Measurements from ENCODE around the gene CDON. TPM values are rescaled to one million over a fixed set of nuclear protein-coding genes. Genes with fewer than 3 reads are reported as not detected.

Gene CDON
- total RNA-seq, 1 experiment from 2014 or later: 10.1 TPM

DNA sequence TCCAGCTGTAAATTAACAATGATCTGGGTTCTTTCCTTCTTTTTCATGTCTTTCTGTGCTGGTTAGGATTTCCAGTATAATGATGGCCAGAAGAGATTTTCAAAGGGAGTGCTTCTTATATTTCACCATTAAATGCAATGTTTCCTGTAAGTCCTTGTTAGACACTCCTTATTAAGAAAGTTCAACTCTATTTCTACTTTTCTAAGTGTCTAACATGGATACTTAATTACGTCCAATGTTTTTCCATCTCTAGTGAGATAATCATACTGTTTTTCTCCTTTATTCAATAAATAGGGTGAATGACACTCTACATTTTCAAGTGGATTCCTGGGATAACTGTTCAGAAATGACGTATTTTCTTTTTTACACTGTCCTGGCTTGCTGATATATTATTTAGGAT is 49.8 kb downstream of the CDON start:
- H3K79me2 ChIP-seq (ENCODE audit: low read length): no peaks in the 10 kb centered on the region
- H3K36me3 ChIP-seq (ENCODE audit: low read depth, low read length): no peaks in the 10 kb centered on the region
- no peak overlapping the region for H3K27ac ChIP-seq (ENCODE audit: low read length)
- no TSS peak for BruUV-seq (replicated peaks)
- DNase-seq (no peak), ATAC-seq (no peak)
- H3K4me2 ChIP-seq (ENCODE audit: low read length): no peak overlapping the region
- ChIA-PET POLR2A (ENCODE audit: unreplicated experiment) (no interaction called here), CTCF (no interaction called here)
- H3F3A ChIP-seq (ENCODE audit: low read length, unreplicated experiment): no peaks in the 10 kb centered on the region
- H3K27me3 ChIP-seq (ENCODE audit: low read length): no peaks in the 10 kb centered on the region
- no peaks in the 10 kb centered on the region for H4K20me1 ChIP-seq (ENCODE audit: low read length)
- intact Hi-C loops (cut with micrococcal nuclease): no loop called here
- TF ChIP-seq EZH2phosphoT487 (IDR thresholded peaks at IDR 0.05; ENCODE audit: borderline replicate concordance, low read length) (no peak), EZH2 (IDR thresholded peaks at IDR 0.05; ENCODE audit: low read length, unreplicated experiment) (no peak), CTCF (conservative IDR thresholded peaks at IDR 0.05; ENCODE audit: low read depth, low read length) (no peak)
- H3K9me2 ChIP-seq (replicated peaks; ENCODE audit: low read length): no peaks in the 10 kb centered on the region
- H3K9me3 ChIP-seq (ENCODE audit: low read length): no peaks in the 10 kb centered on the region
- no peaks in the 10 kb centered on the region for H3K4me1 ChIP-seq (ENCODE audit: insufficient read depth, low read length)
- no peak overlapping the region for H3K9ac ChIP-seq (ENCODE audit: low read length)
- H2AFZ ChIP-seq (ENCODE audit: low read length): no peak overlapping the region
- no peak overlapping the region for H3K4me3 ChIP-seq (ENCODE audit: low read length)

DNA sequence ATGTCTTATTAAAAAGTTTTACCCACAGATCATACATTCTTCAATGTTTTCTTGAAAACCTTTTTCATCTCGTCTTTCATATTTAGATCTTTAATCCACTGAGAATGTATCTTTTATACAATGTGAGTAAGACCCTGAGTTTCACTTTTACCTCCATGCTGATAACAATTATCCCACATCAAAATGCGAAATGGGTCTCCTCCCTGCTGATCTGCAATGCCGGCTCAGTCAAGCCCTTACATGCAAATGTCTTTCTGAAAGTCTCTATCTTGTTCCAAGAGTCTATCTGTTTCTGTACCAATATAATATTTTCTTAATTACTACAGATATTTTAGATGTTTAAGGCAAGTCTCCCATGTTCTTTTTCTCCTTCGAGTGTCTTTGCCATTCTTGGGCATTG is 50.9 kb downstream of the CDON start:
- no peak for DNase-seq
- BruUV-seq (replicated peaks): no TSS peak
- ATAC-seq: no peak
- Histone ChIP-seq H3K4me2 (ENCODE audit: low read length) (no peak overlapping the region), H3K36me3 (ENCODE audit: low read depth, low read length) (no peaks in the 10 kb centered on the region), H3K79me2 (ENCODE audit: low read length) (no peaks in the 10 kb centered on the region), H3F3A (ENCODE audit: low read length, unreplicated experiment) (no peaks in the 10 kb centered on the region), H3K9me3 (ENCODE audit: low read length) (no peaks in the 10 kb centered on the region), H3K4me1 (ENCODE audit: insufficient read depth, low read length) (peaks cover 10% of the 10 kb centered on the region), H3K27me3 (ENCODE audit: low read length) (no peaks in the 10 kb centered on the region), H3K9me2 (replicated peaks; ENCODE audit: low read length) (no peaks in the 10 kb centered on the region), H3K27ac (ENCODE audit: low read length) (no peak overlapping the region), H3K4me3 (ENCODE audit: low read length) (no peak overlapping the region), H4K20me1 (ENCODE audit: low read length) (no peaks in the 10 kb centered on the region), H3K9ac (ENCODE audit: low read length) (no peak overlapping the region), H2AFZ (ENCODE audit: low read length) (no peak overlapping the region)
- ChIA-PET POLR2A (ENCODE audit: unreplicated experiment) (no interaction called here), CTCF (no interaction called here)
- TF ChIP-seq EZH2phosphoT487 (IDR thresholded peaks at IDR 0.05; ENCODE audit: borderline replicate concordance, low read length) (no peak), CTCF (conservative IDR thresholded peaks at IDR 0.05; ENCODE audit: low read depth, low read length) (no peak), EZH2 (IDR thresholded peaks at IDR 0.05; ENCODE audit: low read length, unreplicated experiment) (no peak)
- intact Hi-C loops (cut with micrococcal nuclease): no loop called here

DNA sequence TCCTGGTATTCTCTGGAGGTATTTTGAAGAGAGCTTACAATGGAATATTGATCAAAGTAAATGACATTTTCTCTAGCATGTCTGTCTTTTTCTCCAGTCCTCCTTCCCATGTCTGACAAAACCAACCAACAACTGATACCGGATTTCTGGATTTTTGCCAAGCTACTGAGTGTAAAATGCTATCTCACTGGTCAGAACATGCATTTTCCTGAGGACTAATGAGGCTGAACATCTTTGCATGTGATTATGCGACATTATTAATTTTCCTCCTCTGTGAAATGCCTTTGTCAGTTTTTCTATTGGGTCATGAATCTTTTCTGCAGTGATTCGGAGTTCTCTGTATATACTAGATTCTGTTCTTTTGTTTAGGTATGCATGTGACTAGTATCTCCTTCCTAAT is 51.4 kb downstream of the CDON start:
- Histone ChIP-seq H3K4me3 (ENCODE audit: low read length) (no peak overlapping the region), H3K27me3 (ENCODE audit: low read length) (no peaks in the 10 kb centered on the region), H3K27ac (ENCODE audit: low read length) (no peak overlapping the region), H3F3A (ENCODE audit: low read length, unreplicated experiment) (no peaks in the 10 kb centered on the region), H3K9ac (ENCODE audit: low read length) (no peak overlapping the region), H3K9me3 (ENCODE audit: low read length) (no peaks in the 10 kb centered on the region), H4K20me1 (ENCODE audit: low read length) (no peaks in the 10 kb centered on the region), H3K9me2 (replicated peaks; ENCODE audit: low read length) (no peaks in the 10 kb centered on the region), H3K4me1 (ENCODE audit: insufficient read depth, low read length) (peaks cover 11% of the 10 kb centered on the region), H3K36me3 (ENCODE audit: low read depth, low read length) (no peaks in the 10 kb centered on the region), H3K4me2 (ENCODE audit: low read length) (no peak overlapping the region), H3K79me2 (ENCODE audit: low read length) (no peaks in the 10 kb centered on the region), H2AFZ (ENCODE audit: low read length) (no peak overlapping the region)
- ATAC-seq: no peak
- POLR2A ChIA-PET (ENCODE audit: unreplicated experiment): no interaction called here
- CTCF ChIA-PET: no interaction called here
- BruUV-seq (replicated peaks): no TSS peak
- DNase-seq: no peak
- TF ChIP-seq EZH2phosphoT487 (IDR thresholded peaks at IDR 0.05; ENCODE audit: borderline replicate concordance, low read length) (no peak), CTCF (conservative IDR thresholded peaks at IDR 0.05; ENCODE audit: low read depth, low read length) (no peak), EZH2 (IDR thresholded peaks at IDR 0.05; ENCODE audit: low read length, unreplicated experiment) (no peak)
- intact Hi-C loops (cut with micrococcal nuclease): no loop called here
